Measurements from ENCODE around the gene C7orf57.

C7orf57 gene

GRCh38 chr7:48102530-48102929 lies 67.2 kb downstream of the C7orf57 start:
- DNase-seq (ENCODE audit: low spot score) (no peak), ATAC-seq (ENCODE audit: low read depth) (no peak; the same call in 2 of the 3 replicates)
- peaks cover 1% of the 10 kb centered on the region for H3K4me1 ChIP-seq (ENCODE audit: insufficient read depth, poor library complexity, severe bottlenecking)
- H3K9me3 ChIP-seq (ENCODE audit: severe bottlenecking) = no peaks in the 10 kb centered on the region
- peaks cover 100% of the 10 kb centered on the region for H3K36me3 ChIP-seq (ENCODE audit: low read depth)
- H3K27me3 ChIP-seq (ENCODE audit: insufficient read depth, poor library complexity, severe bottlenecking) = no peaks in the 10 kb centered on the region
- H3K4me3 ChIP-seq (ENCODE audit: severe bottlenecking) = no peak overlapping the region
- no peak for TF ChIP-seq CTCF (IDR thresholded peaks at IDR 0.05; ENCODE audit: poor library complexity, severe bottlenecking)
- H3K27ac ChIP-seq (ENCODE audit: poor library complexity, severe bottlenecking) = no peak overlapping the region

GRCh38 chr7:48105045-48105444 lies 69.7 kb downstream of the C7orf57 start:
- Histone ChIP-seq H3K36me3 (ENCODE audit: low read depth) (peaks cover 89% of the 10 kb centered on the region), H3K27ac (ENCODE audit: poor library complexity, severe bottlenecking) (no peak overlapping the region), H3K4me3 (ENCODE audit: severe bottlenecking) (no peak overlapping the region), H3K9me3 (ENCODE audit: severe bottlenecking) (no peaks in the 10 kb centered on the region), H3K4me1 (ENCODE audit: insufficient read depth, poor library complexity, severe bottlenecking) (no peaks in the 10 kb centered on the region), H3K27me3 (ENCODE audit: insufficient read depth, poor library complexity, severe bottlenecking) (no peaks in the 10 kb centered on the region)
- TF ChIP-seq CTCF (IDR thresholded peaks at IDR 0.05; ENCODE audit: poor library complexity, severe bottlenecking) = no peak
- no peak for ATAC-seq (ENCODE audit: low read depth)
- DNase-seq (ENCODE audit: low spot score) = no peak

- peaks cover 69% of the 10 kb centered on the region for H3K36me3 ChIP-seq (ENCODE audit: low read depth)
- ATAC-seq (ENCODE audit: low read depth) (no peak), DNase-seq (ENCODE audit: low spot score) (no peak)
- H3K9me3 ChIP-seq (ENCODE audit: severe bottlenecking) = no peaks in the 10 kb centered on the region
- peaks cover 5% of the 10 kb centered on the region for H3K4me1 ChIP-seq (ENCODE audit: insufficient read depth, poor library complexity, severe bottlenecking)
- H3K27me3 ChIP-seq (ENCODE audit: insufficient read depth, poor library complexity, severe bottlenecking) = no peaks in the 10 kb centered on the region
- H3K4me3 ChIP-seq (ENCODE audit: severe bottlenecking) = no peak overlapping the region
- no peak overlapping the region for H3K27ac ChIP-seq (ENCODE audit: poor library complexity, severe bottlenecking)
- TF ChIP-seq CTCF (IDR thresholded peaks at IDR 0.05; ENCODE audit: poor library complexity, severe bottlenecking) = no peak
These were observed 71.7 kb downstream of the C7orf57 start for GRCh38 chr7:48106906-48107659.

GRCh38 chr7:48107926-48108472 lies 72.7 kb downstream of the C7orf57 start:
- no peak overlapping the region for H3K4me3 ChIP-seq (ENCODE audit: severe bottlenecking)
- H3K27me3 ChIP-seq (ENCODE audit: insufficient read depth, poor library complexity, severe bottlenecking) = no peaks in the 10 kb centered on the region
- H3K36me3 ChIP-seq (ENCODE audit: low read depth) = peaks cover 60% of the 10 kb centered on the region
- no peaks in the 10 kb centered on the region for H3K9me3 ChIP-seq (ENCODE audit: severe bottlenecking)
- H3K4me1 ChIP-seq (ENCODE audit: insufficient read depth, poor library complexity, severe bottlenecking) = peaks cover 10% of the 10 kb centered on the region
- no peak for DNase-seq (ENCODE audit: low spot score)
- ATAC-seq (ENCODE audit: low read depth) = no peak
- no peak for TF ChIP-seq CTCF (IDR thresholded peaks at IDR 0.05; ENCODE audit: poor library complexity, severe bottlenecking)
- H3K27ac ChIP-seq (ENCODE audit: poor library complexity, severe bottlenecking) = no peak overlapping the region
